Right hindlimb (tissue), 1 donor: ENCODE data around the gene ITGA5.
A peak's percentile ranks its signal among the peaks of the same experiment; 100 is the strongest.

ENCODE experiments used
- DNase-seq: peaks from one replicate; pipeline ENCODE4 v3.0.0-alpha.2; 2018

Gene ITGA5

GRCh38 chr12:54409267-54409666 lies 9.8 kb downstream of the ITGA5 start:
- no peak for DNase-seq

GRCh38 chr12:54407183-54407905 lies 11.7 kb downstream of the ITGA5 start:
- no peak for DNase-seq

- DNase-seq = no peak
Measured at GRCh38 chr12:54405573-54405972, 13.5 kb downstream of the ITGA5 start.

GRCh38 chr12:54405106-54405505 lies 14.0 kb downstream of the ITGA5 start:
- no peak for DNase-seq

- DNase-seq = no peak
Measured at GRCh38 chr12:54404061-54405004, 14.7 kb downstream of the ITGA5 start.

- DNase-seq = no peak
Measured at GRCh38 chr12:54401119-54401518, 17.9 kb downstream of the ITGA5 start.

GRCh38 chr12:54398995-54399793 lies 19.9 kb downstream of the ITGA5 start:
- DNase-seq = peak; percentile 91

GRCh38 chr12:54398218-54398617 lies 20.8 kb downstream of the ITGA5 start:
- DNase-seq = no peak

GRCh38 chr12:54397157-54397556 lies 21.9 kb downstream of the ITGA5 start:
- no peak for DNase-seq

GRCh38 chr12:54395545-54395944 lies 23.5 kb downstream of the ITGA5 start:
- no peak for DNase-seq

- DNase-seq = no peak
Measured at GRCh38 chr12:54394986-54395385, 24.1 kb downstream of the ITGA5 start.

GRCh38 chr12:54394281-54394719 lies 24.8 kb downstream of the ITGA5 start:
- no peak for DNase-seq

- DNase-seq = no peak
Measured at GRCh38 chr12:54393743-54394142, 25.3 kb downstream of the ITGA5 start.

GRCh38 chr12:54393207-54393609 lies 25.9 kb downstream of the ITGA5 start:
- no peak for DNase-seq

- DNase-seq = no peak
Measured at GRCh38 chr12:54392485-54393206, 26.4 kb downstream of the ITGA5 start.

- DNase-seq = no peak
Measured at GRCh38 chr12:54390668-54391551, 28.2 kb downstream of the ITGA5 start.

- DNase-seq = no peak
Measured at GRCh38 chr12:54390176-54390667, 28.8 kb downstream of the ITGA5 start.

- DNase-seq = no peak
Measured at GRCh38 chr12:54389607-54390175, 29.4 kb downstream of the ITGA5 start.

GRCh38 chr12:54389134-54389508 lies 29.9 kb downstream of the ITGA5 start:
- DNase-seq = no peak

- no peak for DNase-seq
Measured at GRCh38 chr12:54388237-54389133, 30.6 kb downstream of the ITGA5 start.
